ENCODE data around the gene KRTAP10-1. TPM values are rescaled to one million over a fixed set of nuclear protein-coding genes. Genes with fewer than 3 reads are reported as not detected.

The KRTAP10-1 gene
- total and polyA plus RNA-seq, 8 donors, result not detected

DNA sequence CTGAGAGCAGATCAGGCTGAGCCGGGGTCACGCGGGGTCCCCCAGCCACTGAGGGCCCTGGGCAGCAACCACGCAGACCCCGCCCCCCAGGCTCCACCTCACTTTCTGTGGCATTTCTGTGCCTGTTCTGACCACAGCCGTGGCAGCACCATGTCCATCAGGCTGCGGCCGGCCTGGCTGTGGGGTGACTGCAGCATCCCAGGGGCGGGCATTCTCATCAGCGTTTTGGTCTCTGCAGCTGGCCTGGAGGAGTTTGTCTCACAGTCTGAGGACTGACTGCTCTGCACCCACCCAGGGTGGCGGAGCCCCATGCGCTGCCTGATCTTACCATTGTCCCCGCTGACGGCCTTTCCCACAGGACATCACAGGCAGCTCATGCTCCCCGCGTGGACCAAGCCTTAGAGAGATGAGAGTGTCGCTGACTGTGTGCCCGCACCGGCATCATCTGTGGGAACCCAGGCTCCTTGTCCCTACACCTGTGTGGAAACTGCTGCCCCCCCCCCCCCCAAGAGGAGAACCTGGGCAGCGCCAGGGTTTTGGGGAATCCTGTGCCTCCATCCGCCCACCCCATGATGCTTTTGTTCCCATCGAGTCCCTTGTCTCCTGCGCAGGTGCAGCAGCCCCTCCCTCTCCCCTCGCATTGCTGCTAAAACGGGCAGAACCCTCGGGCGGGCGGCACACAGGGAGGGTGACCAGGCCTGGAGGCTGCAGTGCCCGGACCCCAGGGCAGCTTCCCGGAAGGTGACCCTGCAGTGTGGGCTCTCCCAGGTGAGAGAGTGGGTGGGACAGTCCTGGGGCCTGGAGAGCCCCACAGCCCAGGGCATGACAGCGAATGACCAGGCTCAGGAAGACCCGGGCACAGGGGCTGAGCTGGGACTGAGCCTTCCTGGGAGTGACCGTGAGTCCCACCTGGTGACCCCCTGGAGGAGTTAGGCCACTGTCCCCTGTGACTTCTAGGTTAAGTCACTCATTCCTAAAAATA is 1.8 kb downstream of the KRTAP10-1 start:
- TF ChIP-seq, protein P1, sequence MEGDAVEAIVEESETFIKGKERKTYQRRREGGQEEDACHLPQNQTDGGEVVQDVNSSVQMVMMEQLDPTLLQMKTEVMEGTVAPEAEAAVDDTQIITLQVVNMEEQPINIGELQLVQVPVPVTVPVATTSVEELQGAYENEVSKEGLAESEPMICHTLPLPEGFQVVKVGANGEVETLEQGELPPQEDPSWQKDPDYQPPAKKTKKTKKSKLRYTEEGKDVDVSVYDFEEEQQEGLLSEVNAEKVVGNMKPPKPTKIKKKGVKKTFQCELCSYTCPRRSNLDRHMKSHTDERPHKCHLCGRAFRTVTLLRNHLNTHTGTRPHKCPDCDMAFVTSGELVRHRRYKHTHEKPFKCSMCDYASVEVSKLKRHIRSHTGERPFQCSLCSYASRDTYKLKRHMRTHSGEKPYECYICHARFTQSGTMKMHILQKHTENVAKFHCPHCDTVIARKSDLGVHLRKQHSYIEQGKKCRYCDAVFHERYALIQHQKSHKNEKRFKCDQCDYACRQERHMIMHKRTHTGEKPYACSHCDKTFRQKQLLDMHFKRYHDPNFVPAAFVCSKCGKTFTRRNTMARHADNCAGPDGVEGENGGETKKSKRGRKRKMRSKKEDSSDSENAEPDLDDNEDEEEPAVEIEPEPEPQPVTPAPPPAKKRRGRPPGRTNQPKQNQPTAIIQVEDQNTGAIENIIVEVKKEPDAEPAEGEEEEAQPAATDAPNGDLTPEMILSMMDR (IDR thresholded peaks at IDR 0.05), result no peak
- Histone ChIP-seq H3K27ac (no peak overlapping the region), H3K4me1 (no peaks in the 10 kb centered on the region), H3K27me3 (no peaks in the 10 kb centered on the region), H3K36me3 (no peaks in the 10 kb centered on the region), H3K9me3 (no peaks in the 10 kb centered on the region), H3K4me3 (no peak overlapping the region)
- FAIRE-seq (no peak), DNase-seq (no peak), ATAC-seq (no peak)
- 79 to 86% methylated on average over 28 to 33 of the region's 33 CpGs for WGBS, 2 donors
- intact Hi-C loops (cut with DNase I), result no loop called here

- no peak overlapping the region for H3K27ac ChIP-seq
- H3K4me3 ChIP-seq, result no peak overlapping the region
- no peaks in the 10 kb centered on the region for H3K27me3 ChIP-seq
- WGBS, 2 donors, result 48 to 54% methylated on average over 7 of the region's 7 CpGs
- DNase-seq (no peak), FAIRE-seq (no peak), ATAC-seq (no peak)
- H3K4me1 ChIP-seq, result no peaks in the 10 kb centered on the region
- H3K9me3 ChIP-seq, result no peaks in the 10 kb centered on the region
- TF ChIP-seq, protein P1 (IDR thresholded peaks at IDR 0.05), result no peak
- H3K36me3 ChIP-seq, result no peaks in the 10 kb centered on the region
- intact Hi-C loops (cut with DNase I), result no loop called here
Measured at GRCh38 chr21:44535963-44536362, 4.0 kb downstream of the KRTAP10-1 start.

- ATAC-seq (no peak), FAIRE-seq (no peak), DNase-seq (no peak)
- Histone ChIP-seq H3K27ac (no peak overlapping the region), H3K4me1 (no peaks in the 10 kb centered on the region), H3K4me3 (no peak overlapping the region), H3K36me3 (no peaks in the 10 kb centered on the region), H3K27me3 (no peaks in the 10 kb centered on the region), H3K9me3 (no peaks in the 10 kb centered on the region)
- WGBS, 2 donors, result 89% methylated on average over 6 of the region's 6 CpGs
- TF ChIP-seq, protein P1 (IDR thresholded peaks at IDR 0.05), result no peak
- intact Hi-C loops (cut with DNase I), result no loop called here
Measured at GRCh38 chr21:44534688-44535087, 5.3 kb downstream of the KRTAP10-1 start.

DNA sequence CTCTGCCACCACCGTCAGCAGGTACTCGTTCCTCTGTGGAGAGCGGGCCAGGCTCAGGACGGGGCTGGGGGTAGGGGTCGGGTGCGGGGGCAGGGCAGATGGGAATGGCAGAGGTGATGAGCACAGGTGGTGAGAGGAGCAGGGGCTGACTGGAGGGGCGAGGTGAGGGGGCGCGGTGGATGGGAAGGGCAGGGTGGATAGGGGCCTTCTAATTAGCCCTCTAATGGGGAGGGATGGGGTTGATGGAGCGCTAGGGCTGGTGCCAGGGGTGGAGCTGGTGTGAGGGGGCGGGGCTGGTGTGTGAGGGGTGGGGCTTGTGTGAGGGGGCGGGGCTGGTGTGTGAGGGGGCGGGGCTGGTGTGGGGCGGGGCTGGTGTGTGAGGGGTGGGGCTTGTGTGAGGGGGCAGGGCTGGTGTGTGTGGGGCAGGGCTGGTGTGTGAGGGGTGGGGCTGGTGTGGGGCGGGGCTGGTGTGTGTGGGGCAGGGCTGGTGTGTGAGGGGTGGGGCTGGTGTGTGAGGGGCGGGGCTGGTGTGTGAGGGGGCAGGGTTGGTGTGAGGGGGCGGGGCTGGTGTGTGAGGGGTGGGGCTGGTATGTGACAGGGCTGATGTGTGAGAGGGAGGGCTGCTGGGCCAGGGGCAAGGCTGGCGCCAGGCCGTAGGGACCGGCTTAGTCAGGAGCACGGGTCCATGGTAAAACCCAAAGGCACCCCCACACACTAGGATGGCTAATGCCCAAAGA is 5.9 kb downstream of the KRTAP10-1 start:
- no peak overlapping the region for H3K4me3 ChIP-seq
- no peak for ATAC-seq
- H3K27ac ChIP-seq, result no peak overlapping the region
- no peaks in the 10 kb centered on the region for H3K36me3 ChIP-seq
- H3K27me3 ChIP-seq, result no peaks in the 10 kb centered on the region
- TF ChIP-seq, protein P1 (IDR thresholded peaks at IDR 0.05), result no peak
- DNase-seq, result no peak
- no peaks in the 10 kb centered on the region for H3K9me3 ChIP-seq
- WGBS, 2 donors, result 79 to 82% methylated on average over 13 to 19 of the region's 21 CpGs
- H3K4me1 ChIP-seq, result no peaks in the 10 kb centered on the region
- intact Hi-C loops (cut with DNase I), result no loop called here
- FAIRE-seq, result no peak

All from pancreas (tissue), 10 donors.